RKO (cell line): ENCODE results near the gene R3HDM2.
A peak's percentile ranks its signal among the peaks of the same experiment; 100 is the strongest.

Experiments used
- DNase-seq: peaks from one replicate; pipeline ENCODE4 v3.0.0-alpha.2; 2016; ENCODE audit warnings: low spot score

The R3HDM2 gene

GRCh38 chr12:57266681-57267080 lies 164.2 kb downstream of the R3HDM2 start:
- DNase-seq = no peak

GRCh38 chr12:57263096-57263495 lies 167.7 kb downstream of the R3HDM2 start:
- DNase-seq = no peak

GRCh38 chr12:57262126-57262822 lies 168.6 kb downstream of the R3HDM2 start:
- no peak for DNase-seq

- no peak for DNase-seq
Observed at GRCh38 chr12:57261428-57261865, 169.4 kb downstream of the R3HDM2 start.

- no peak for DNase-seq
Observed at GRCh38 chr12:57260366-57260765, 170.5 kb downstream of the R3HDM2 start.

- no peak for DNase-seq
Observed at GRCh38 chr12:57258977-57259970, 171.6 kb downstream of the R3HDM2 start.

- DNase-seq = no peak
Observed at GRCh38 chr12:57255916-57256315, 174.9 kb downstream of the R3HDM2 start.

- no peak for DNase-seq
Observed at GRCh38 chr12:57254506-57255280, 176.2 kb downstream of the R3HDM2 start.

- DNase-seq = no peak
Observed at GRCh38 chr12:57250956-57251355, 179.9 kb downstream of the R3HDM2 start, which contains the start of gene STAC3. Gene STAC3 (minus strand): TSS chr12:57251187. CDS start chr12:57249636, 1,551 bp downstream.

- DNase-seq = no peak
Observed at GRCh38 chr12:57250541-57250940, 180.3 kb downstream of the R3HDM2 start.

GRCh38 chr12:57248934-57249742 lies 181.7 kb downstream of the R3HDM2 start:
- no peak for DNase-seq

GRCh38 chr12:57247041-57247440 lies 183.8 kb downstream of the R3HDM2 start:
- no peak for DNase-seq

- no peak for DNase-seq
Observed at GRCh38 chr12:57244312-57244696, 186.5 kb downstream of the R3HDM2 start.

GRCh38 chr12:57243521-57244311 lies 187.1 kb downstream of the R3HDM2 start:
- DNase-seq = peak; percentile 82

GRCh38 chr12:57242691-57243454 lies 188.0 kb downstream of the R3HDM2 start:
- DNase-seq = peak; percentile 57

GRCh38 chr12:57242329-57242690 lies 188.5 kb downstream of the R3HDM2 start:
- no peak for DNase-seq

- DNase-seq = no peak
Observed at GRCh38 chr12:57241402-57242310, 189.2 kb downstream of the R3HDM2 start.

- DNase-seq = no peak
Observed at GRCh38 chr12:57240926-57241401, 189.9 kb downstream of the R3HDM2 start.
